HepG2 (cell line): ENCODE results near the gene KIF15. TPM values are rescaled to one million over a fixed set of nuclear protein-coding genes. Genes with fewer than 3 reads are reported as not detected.

ENCODE experiments used
- AHR ChIP-seq: IDR thresholded peaks from 2 replicates; pipeline ENCODE4 v1.6.1; 2018; ENCODE audit warnings: missing genetic modification reagents, missing compliant biosample characterization
- HIVEP1 ChIP-seq: sonication (generic); formaldehyde crosslinking; IDR thresholded peaks from 2 replicates; pipeline ENCODE4 v1.4.0; 2020; ENCODE audit warnings: mild to moderate bottlenecking, missing genetic modification reagents
- IKZF4 ChIP-seq: sonication (generic); formaldehyde crosslinking; IDR thresholded peaks from 2 replicates; pipeline ENCODE4 v1.5.1; 2020; ENCODE audit warnings: borderline replicate concordance, mild to moderate bottlenecking, low read depth, missing genetic modification reagents; ENCODE audit errors: not compliant biosample characterization
- SMAD9 ChIP-seq: sonication (generic); formaldehyde crosslinking; IDR thresholded peaks from 2 replicates; pipeline ENCODE4 v1.5.1; 2020; ENCODE audit warnings: mild to moderate bottlenecking, missing genetic modification reagents
- STAT6 ChIP-seq: sonication (generic); formaldehyde crosslinking; IDR thresholded peaks from 2 replicates; pipeline ENCODE4 v1.4.0; 2020; ENCODE audit warnings: missing genetic modification reagents, mild to moderate bottlenecking, borderline replicate concordance
- TGIF2 ChIP-seq: IDR thresholded peaks from 2 replicates; pipeline ENCODE4 v1.6.1; 2016; ENCODE audit warnings: control low read depth, missing compliant biosample characterization
- ZNF160 ChIP-seq: sonication (generic); formaldehyde crosslinking; IDR thresholded peaks from 2 replicates; pipeline ENCODE4 v1.8.0; 2022; ENCODE audit warnings: mild to moderate bottlenecking, inconsistent platforms, missing genetic modification reagents
- ZNF660 ChIP-seq: sonication (generic); formaldehyde crosslinking; IDR thresholded peaks from 2 replicates; pipeline ENCODE4 v1.5.1; 2020; ENCODE audit warnings: mild to moderate bottlenecking, low read depth, missing genetic modification reagents, borderline replicate concordance
- polyA plus RNA-seq, 8 experiments: library from polyadenylated mRNA; depleted of rRNA in 3 of 8; stranded (reverse) in 7 of 8; unstranded in 1 of 8; fragments of >200 nt; fragmentation: Illumina TruSeq in 4 of 8; extraction: Trizol in 4 of 8; gene quantifications; 2 replicates each; pipeline versions ENCODE4 v1.2.1 to v1.2.3, GENCODE V29; 2011 to 2016; ENCODE audit warnings: low read depth in 4 of 8, missing spikeins in 1 of 8, mixed read lengths in 1 of 8; ENCODE audit not compliant: insufficient read depth in 1 of 8
- total RNA-seq, 5 experiments: library from RNA; depleted of rRNA; stranded (reverse); fragments of >200 nt; fragmentation: Illumina TruSeq; extraction: Trizol; gene quantifications; 2 replicates each; pipeline ENCODE4 v1.2.3, GENCODE V29; 2016; ENCODE audit warnings: low read depth in 1 of 5
- TF ChIP-seq, protein P1 (sequence below): sonication (generic); formaldehyde crosslinking; IDR thresholded peaks from 2 replicates; pipeline ENCODE4 v1.8.0; 2022; ENCODE audit warnings: mild to moderate bottlenecking, missing genetic modification reagents; ENCODE audit not compliant: insufficient replicate concordance
- TF ChIP-seq, protein P2 (sequence below): sonication (generic); formaldehyde crosslinking; IDR thresholded peaks from 2 replicates; pipeline ENCODE4 v1.4.0; 2020; ENCODE audit warnings: missing genetic modification reagents, low read depth, mild to moderate bottlenecking, borderline replicate concordance
- TF ChIP-seq, protein P3 (sequence below): sonication (generic); formaldehyde crosslinking; IDR thresholded peaks from 2 replicates; pipeline ENCODE4 v1.5.0; 2020; ENCODE audit warnings: mild to moderate bottlenecking, missing genetic modification reagents, borderline replicate concordance

The KIF15 gene
- total and polyA plus RNA-seq, 2 of the 13 experiments (the other 11 are each of a cell fraction or from before 2014, with no cell fraction given): 4.8 to 33.8 TPM

GRCh38 chr3:44861412-44862225 lies 100.0 kb downstream of the KIF15 start, which contains the start of gene TMEM42 (continued):
- TF ChIP-seq STAT6 (CRISPR knock-in tag) (peak; percentile 27; the same call in 1 of the 2 replicates), SMAD9 (CRISPR knock-in tag) (0 out of 2 replicates have a peak, but pooled peaks have one; percentile 56), AHR (no peak), ZNF160 (no peak), TGIF2 (CRISPR knock-in tag) (no peak), IKZF4 (CRISPR knock-in tag) (no peak), HIVEP1 (CRISPR knock-in tag) (peak; percentile 64; the same call in 1 of the 2 replicates), ZNF660 (CRISPR knock-in tag) (no peak)
- TF ChIP-seq, protein P1, sequence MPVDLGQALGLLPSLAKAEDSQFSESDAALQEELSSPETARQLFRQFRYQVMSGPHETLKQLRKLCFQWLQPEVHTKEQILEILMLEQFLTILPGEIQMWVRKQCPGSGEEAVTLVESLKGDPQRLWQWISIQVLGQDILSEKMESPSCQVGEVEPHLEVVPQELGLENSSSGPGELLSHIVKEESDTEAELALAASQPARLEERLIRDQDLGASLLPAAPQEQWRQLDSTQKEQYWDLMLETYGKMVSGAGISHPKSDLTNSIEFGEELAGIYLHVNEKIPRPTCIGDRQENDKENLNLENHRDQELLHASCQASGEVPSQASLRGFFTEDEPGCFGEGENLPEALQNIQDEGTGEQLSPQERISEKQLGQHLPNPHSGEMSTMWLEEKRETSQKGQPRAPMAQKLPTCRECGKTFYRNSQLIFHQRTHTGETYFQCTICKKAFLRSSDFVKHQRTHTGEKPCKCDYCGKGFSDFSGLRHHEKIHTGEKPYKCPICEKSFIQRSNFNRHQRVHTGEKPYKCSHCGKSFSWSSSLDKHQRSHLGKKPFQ (CRISPR knock-in tag): peak; percentile 51
- TF ChIP-seq, protein P2, sequence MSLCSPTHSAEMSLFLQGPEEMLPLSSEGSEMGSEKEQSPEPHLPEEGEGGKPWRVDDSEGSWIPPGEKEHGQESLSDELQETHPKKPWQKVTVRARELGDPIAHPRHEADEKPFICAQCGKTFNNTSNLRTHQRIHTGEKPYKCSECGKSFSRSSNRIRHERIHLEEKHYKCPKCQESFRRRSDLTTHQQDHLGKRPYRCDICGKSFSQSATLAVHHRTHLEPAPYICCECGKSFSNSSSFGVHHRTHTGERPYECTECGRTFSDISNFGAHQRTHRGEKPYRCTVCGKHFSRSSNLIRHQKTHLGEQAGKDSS: peak; percentile 38; the same call in 1 of the 2 replicates
- TF ChIP-seq, protein P3, sequence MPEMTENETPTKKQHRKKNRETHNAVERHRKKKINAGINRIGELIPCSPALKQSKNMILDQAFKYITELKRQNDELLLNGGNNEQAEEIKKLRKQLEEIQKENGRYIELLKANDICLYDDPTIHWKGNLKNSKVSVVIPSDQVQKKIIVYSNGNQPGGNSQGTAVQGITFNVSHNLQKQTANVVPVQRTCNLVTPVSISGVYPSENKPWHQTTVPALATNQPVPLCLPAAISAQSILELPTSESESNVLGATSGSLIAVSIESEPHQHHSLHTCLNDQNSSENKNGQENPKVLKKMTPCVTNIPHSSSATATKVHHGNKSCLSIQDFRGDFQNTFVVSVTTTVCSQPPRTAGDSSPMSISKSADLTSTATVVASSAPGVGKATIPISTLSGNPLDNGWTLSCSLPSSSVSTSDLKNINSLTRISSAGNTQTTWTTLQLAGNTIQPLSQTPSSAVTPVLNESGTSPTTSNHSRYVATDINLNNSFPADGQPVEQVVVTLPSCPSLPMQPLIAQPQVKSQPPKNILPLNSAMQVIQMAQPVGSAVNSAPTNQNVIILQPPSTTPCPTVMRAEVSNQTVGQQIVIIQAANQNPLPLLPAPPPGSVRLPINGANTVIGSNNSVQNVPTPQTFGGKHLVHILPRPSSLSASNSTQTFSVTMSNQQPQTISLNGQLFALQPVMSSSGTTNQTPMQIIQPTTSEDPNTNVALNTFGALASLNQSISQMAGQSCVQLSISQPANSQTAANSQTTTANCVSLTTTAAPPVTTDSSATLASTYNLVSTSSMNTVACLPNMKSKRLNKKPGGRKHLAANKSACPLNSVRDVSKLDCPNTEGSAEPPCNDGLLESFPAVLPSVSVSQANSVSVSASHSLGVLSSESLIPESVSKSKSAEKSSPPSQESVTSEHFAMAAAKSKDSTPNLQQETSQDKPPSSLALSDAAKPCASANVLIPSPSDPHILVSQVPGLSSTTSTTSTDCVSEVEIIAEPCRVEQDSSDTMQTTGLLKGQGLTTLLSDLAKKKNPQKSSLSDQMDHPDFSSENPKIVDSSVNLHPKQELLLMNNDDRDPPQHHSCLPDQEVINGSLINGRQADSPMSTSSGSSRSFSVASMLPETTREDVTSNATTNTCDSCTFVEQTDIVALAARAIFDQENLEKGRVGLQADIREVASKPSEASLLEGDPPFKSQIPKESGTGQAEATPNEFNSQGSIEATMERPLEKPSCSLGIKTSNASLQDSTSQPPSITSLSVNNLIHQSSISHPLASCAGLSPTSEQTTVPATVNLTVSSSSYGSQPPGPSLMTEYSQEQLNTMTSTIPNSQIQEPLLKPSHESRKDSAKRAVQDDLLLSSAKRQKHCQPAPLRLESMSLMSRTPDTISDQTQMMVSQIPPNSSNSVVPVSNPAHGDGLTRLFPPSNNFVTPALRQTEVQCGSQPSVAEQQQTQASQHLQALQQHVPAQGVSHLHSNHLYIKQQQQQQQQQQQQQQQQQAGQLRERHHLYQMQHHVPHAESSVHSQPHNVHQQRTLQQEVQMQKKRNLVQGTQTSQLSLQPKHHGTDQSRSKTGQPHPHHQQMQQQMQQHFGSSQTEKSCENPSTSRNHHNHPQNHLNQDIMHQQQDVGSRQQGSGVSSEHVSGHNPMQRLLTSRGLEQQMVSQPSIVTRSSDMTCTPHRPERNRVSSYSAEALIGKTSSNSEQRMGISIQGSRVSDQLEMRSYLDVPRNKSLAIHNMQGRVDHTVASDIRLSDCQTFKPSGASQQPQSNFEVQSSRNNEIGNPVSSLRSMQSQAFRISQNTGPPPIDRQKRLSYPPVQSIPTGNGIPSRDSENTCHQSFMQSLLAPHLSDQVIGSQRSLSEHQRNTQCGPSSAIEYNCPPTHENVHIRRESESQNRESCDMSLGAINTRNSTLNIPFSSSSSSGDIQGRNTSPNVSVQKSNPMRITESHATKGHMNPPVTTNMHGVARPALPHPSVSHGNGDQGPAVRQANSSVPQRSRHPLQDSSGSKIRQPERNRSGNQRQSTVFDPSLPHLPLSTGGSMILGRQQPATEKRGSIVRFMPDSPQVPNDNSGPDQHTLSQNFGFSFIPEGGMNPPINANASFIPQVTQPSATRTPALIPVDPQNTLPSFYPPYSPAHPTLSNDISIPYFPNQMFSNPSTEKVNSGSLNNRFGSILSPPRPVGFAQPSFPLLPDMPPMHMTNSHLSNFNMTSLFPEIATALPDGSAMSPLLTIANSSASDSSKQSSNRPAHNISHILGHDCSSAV: no peak
